Tibial nerve (tissue), 4 donors: ENCODE measurements around the gene LYPD3.

ENCODE experiments used
- EP300 ChIP-seq, 2 donors: sonication (generic); formaldehyde crosslinking; IDR thresholded peaks; one replicate each; pipeline ENCODE4 v1.6.1; 2017; ENCODE audit warnings: antibody characterized with exemption in 2 of 2, mild to moderate bottlenecking in 1 of 2
- POLR2A ChIP-seq, 2 donors: fragments of 450-650 bp; IDR thresholded peaks; one replicate each; pipeline ENCODE4 v1.6.1; 2017; ENCODE audit warnings: antibody characterized with exemption in 2 of 2, mild to moderate bottlenecking in 2 of 2, moderate library complexity in 2 of 2
- TF ChIP-seq, protein P1 (sequence below), 5 experiments: fragments of 200-600 bp in 3 of 5; fragments of 450-650 bp in 2 of 5; sonication (generic) in 3 of 5; IDR thresholded peaks; one replicate each; pipeline ENCODE4 v1.5.1; 2016 to 2019; ENCODE audit warnings: antibody characterized with exemption in 5 of 5, mild to moderate bottlenecking in 3 of 5, moderate library complexity in 2 of 5

DNA sequence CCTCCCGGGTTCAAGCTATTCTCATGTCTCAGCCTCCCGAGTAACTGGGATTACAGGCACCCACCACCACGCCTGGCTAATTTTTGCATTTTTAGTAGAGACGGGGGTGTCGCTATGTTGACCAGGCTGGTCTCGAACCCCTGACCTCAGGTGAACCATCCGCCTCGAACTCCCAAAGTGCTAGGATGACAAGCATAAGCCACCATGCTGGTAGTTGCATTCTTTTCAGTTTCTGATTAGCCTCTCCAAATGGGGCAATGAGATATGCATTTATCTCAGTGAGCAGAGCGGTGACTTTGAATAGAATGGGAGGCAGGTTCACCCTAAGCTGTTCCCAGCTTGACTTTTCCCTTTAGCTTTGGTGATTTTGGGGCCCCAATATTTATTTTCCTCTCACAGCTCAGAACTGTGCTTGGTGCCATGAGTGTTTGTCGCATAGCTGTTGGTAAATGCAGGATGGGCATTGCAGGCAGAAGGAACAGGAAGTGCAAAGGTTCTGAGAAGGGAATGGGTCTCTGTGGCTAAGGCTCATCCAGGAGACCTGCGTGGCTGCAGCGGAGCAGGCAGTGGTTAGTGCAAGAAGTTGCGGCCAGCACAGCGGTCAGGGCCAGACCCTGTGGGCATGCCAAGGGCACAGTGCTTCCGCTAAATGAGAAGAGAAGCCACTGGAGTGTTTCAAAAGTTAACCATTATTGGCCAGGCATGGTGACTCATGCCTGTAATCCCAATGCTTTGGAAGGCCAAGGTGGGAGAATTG lies 20.7 kb downstream of the LYPD3 start:
- TF ChIP-seq, protein P1, sequence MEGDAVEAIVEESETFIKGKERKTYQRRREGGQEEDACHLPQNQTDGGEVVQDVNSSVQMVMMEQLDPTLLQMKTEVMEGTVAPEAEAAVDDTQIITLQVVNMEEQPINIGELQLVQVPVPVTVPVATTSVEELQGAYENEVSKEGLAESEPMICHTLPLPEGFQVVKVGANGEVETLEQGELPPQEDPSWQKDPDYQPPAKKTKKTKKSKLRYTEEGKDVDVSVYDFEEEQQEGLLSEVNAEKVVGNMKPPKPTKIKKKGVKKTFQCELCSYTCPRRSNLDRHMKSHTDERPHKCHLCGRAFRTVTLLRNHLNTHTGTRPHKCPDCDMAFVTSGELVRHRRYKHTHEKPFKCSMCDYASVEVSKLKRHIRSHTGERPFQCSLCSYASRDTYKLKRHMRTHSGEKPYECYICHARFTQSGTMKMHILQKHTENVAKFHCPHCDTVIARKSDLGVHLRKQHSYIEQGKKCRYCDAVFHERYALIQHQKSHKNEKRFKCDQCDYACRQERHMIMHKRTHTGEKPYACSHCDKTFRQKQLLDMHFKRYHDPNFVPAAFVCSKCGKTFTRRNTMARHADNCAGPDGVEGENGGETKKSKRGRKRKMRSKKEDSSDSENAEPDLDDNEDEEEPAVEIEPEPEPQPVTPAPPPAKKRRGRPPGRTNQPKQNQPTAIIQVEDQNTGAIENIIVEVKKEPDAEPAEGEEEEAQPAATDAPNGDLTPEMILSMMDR (IDR thresholded peaks at IDR 0.05): no peak
- no peak for TF ChIP-seq POLR2A (IDR thresholded peaks at IDR 0.05)
- TF ChIP-seq EP300 (IDR thresholded peaks at IDR 0.05): no peak
